Stimulated activated CD8-positive, alpha-beta memory T cell treated with anti-CD3 and anti-CD28 coated beads, Interleukin-15, amount 100 ng/mL, for 1 hour (primary cell): Measurements from ENCODE around the gene KMT2B.
"Not testable (repeated sequence)": the region's sequence is repeated elsewhere in the genome, so short reads cannot be mapped to it uniquely, and the experiment has no call there.

Experiments used
- DNase-seq: peaks from one replicate; pipeline ENCODE4 v3.0.0-alpha.2; 2020; ENCODE audit warnings: low read depth

Gene KMT2B

DNA sequence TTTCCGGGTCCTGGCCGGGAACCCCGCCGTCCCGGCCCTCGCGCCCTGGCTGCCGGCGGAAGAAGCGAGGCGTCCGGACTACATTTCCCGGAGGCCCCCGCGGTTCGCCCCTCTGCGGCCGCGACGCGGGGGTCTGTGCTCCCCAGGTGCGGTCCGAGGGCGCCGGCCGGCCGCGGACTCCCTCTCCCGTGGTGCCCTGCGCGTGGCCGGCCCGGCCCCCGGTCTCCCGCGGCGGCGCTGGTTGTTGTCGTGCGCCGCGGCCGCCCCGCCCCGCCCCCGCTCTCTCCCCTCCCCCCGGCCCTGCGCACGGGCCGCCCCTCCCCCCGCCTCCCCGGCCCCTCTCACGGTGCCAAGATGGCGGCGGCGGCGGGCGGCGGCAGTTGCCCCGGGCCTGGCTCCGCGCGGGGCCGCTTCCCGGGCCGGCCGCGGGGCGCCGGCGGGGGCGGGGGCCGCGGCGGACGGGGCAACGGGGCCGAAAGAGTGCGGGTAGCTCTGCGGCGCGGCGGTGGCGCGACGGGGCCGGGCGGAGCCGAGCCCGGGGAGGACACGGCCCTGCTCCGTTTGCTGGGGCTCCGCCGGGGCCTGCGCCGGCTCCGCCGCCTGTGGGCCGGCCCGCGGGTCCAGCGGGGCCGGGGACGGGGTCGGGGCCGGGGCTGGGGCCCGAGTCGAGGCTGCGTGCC lies at the start of gene KMT2B:
TSS of gene KMT2B (plus strand) at position 339 of the 680 bp plus-strand sequence. CDS start at position 355, 16 bp downstream.
- no peak for DNase-seq

GRCh38 chr19:35669566-35669965 lies 48.2 kb upstream of the KMT2B start:
- DNase-seq: no peak

DNA sequence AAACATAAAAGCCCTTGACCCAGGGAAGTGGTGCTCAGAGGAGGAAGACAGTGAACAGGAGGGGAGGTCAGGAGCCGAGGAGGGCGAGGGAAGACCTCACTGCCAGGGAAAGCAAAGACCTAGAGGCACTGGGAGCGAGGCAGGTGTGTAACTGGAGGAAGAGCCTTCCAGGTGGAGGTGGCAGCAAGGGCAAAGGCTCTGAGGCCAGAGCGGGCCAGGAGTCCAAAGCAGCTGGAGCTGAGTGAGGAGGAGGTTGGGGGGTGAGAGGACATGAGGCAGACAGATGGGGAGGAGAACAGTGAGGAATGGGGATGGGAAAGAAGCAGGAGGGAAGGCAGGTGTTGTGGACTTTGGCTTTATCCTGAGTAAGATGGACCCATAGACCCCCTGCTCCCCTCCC lies 47.8 kb upstream of the KMT2B start:
- DNase-seq: no peak

GRCh38 chr19:35670686-35671085 lies 47.1 kb upstream of the KMT2B start:
- no peak for DNase-seq

- DNase-seq: no peak
Measured at GRCh38 chr19:35671818-35672217, 46.0 kb upstream of the KMT2B start.

DNA sequence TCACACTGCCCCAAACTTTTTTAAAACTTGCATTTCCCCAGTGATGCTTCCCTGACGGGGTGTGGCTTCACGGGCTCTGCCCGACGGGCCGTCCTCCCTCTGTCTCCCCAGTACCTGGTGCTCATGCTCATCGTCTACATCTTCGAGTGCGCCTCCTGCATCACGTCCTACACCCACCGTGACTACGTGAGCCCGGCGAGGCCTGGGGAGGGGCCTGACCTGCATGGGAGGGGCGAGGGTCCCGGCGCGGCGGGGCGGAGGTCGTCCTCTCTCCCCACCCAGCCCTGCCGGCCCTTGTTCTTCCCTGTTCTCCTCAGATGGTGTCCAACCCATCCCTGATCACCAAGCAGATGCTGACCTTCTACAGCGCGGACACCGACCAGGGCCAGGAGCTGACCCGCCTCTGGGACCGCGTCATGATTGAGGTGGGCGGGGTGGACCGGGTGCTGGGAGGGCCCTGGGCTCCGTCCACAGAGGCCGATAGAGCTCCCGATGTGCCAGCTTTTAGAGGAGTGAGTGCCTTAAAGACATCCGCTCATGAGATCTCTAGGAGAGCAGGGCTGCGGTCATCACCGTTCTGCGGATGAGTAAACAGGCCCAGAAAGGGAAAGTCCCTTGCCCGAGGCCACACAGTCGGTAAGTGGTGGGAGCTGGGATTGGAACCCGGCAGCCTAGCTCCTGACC lies 44.5 kb upstream of the KMT2B start:
- no peak for DNase-seq

- no peak for DNase-seq
Measured at GRCh38 chr19:35675589-35676140, 42.1 kb upstream of the KMT2B start.

DNA sequence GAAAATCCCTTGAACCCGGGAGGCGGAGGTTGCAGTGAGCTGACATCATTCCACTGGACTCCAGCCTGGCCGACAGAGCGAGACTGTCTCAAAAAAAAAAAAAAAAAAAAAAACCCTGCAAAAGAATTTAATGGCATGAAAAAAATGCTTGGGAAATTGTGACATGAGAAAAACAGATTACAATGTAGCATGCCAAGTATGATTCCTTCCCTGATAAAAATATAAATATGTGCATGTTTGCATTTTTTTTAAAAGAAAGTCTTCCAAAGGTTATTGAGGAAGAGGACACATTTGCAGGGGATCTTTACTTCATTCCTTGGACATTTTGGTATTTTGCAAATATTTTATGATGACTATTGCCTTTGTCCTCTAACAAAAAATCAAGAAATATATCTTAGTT lies 28.0 kb upstream of the KMT2B start:
- DNase-seq: no peak

- not testable (repeated sequence) for DNase-seq
Measured at GRCh38 chr19:35691106-35691505, 26.7 kb upstream of the KMT2B start.

GRCh38 chr19:35692010-35692409 lies 25.8 kb upstream of the KMT2B start:
- no peak for DNase-seq

DNA sequence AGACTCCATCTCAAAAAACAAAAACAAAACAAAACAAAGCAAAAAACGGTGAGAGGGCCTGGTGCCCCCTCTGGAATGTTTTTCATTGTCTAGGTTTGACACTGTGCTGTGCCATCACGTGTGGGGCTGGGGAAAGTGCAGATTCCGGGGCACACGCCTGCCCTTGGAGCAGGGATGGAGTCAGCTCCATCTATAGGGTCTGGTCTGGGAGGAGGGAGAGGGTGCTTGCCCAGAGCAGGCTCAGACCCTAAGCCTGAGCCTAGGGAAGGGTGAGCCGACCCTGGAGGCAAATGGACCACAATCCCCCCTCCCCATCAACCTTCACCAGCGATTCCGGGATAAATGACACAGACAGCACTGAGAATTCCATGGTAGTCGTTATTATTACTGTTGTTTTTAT lies 24.4 kb upstream of the KMT2B start:
- DNase-seq: no peak

- peak; percentile 88 for DNase-seq
Measured at GRCh38 chr19:35693835-35694599, 23.8 kb upstream of the KMT2B start.

DNA sequence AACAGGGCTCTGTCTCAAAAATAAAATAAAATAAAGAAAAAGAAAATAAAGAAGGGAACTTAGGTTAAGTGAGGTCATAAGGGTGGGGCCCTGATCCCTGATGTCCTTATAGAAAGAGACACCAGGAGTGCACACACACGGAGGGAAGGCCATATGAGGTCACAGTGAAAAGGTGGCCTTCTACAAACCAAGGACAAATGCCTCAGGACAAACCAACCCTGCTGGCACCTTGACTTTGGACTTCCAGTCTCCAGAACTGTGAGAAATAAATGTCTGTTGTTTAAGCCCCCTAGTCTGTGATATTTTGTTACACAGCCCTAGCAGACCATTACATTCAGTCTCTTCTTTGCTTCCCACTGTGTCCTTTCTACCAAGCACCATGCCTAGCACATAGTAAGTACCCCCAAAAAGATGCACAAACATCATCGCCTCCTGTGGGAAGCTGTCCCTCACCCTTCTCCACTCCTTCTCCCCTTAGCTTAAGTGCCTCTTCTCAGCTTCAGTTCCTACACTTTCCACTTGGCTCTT lies 21.8 kb upstream of the KMT2B start:
- DNase-seq: no peak

GRCh38 chr19:35696835-35697234 lies 21.0 kb upstream of the KMT2B start:
- DNase-seq: no peak

DNA sequence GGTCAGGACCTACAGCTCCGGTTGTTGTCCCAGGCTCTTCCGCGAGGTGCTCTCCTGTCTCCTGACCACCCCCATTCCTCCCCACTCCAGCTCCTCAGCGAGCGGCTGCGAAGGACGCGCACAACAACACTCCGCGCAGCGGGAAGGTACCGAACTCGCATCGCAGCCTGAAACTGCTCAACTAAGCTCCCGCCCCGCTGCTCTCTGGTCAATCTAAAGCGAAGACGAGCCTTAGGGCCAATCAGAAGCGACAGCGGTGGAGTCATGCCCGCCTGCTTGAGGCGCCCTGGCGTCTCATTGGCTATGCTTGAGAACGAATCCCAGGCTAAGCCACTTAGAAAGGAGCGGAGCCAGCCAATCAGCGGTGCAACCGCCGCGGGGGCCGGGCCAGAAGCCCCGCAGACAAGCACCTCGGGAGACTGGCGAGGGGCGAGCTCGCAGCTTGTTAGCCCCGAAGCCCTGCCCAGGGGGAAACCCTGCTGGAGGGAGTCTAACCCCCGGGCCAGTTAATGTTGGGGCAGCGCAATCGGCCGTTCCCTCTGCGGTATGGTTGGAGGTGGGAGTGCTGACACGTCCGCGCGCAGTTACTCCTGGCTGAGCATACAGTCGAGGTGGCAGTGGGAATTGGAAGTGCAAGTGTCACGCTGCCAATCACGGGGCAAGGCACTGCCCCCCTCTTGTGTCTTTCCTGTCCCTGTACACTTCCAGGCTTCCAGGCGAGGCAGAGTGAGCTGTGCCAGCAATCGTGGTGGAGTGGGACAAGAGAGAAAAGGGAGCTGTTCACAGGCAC lies 15.4 kb upstream of the KMT2B start:
- peak; percentile 82 for DNase-seq

GRCh38 chr19:35703343-35703742 lies 14.5 kb upstream of the KMT2B start:
- no peak for DNase-seq

DNA sequence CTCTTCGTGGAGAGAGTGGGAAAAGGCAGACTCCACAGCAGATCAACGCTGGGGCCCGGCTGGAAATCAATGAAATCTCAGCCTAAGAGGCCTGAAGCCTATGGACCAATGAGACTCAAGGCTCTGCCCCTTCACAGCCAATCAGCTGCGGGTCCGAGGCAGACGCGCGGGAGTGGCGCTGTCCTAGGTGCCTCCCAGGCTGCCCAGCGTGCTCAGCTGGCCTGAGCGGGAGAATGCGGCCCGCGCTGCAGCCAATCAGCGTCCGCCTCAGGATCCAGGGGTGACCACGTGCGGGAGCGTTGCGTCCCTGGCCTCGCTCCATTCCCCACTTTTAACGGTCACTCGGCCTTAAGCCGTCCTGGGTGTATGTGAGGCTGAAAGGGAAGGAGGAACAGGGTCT lies 13.6 kb upstream of the KMT2B start, which contains the start of gene ZBTB32:
TSS of gene ZBTB32 (plus strand) at position 341 of the 400 bp plus-strand sequence. CDS start 10,069 bp downstream, outside the sequence.
- no peak for DNase-seq

DNA sequence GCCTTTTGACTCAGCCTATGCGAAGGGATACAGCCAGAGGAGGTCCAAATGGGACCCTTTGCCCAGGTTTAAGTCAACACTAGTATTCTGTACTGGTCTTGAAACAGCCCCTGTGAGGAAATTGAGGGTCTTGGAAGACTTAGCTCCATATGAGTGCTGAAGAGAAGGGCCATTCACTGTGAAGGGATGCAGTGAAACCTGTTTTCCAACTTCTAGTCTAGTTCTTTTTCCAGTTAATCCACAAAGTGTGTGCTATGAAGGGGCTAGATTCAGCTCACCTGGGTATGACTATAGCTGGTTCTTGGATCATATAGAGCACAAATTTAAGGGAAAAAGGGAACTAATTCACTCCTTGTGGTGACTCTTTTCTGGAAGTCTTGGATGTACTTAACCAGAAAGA lies 9.4 kb upstream of the KMT2B start:
- no peak for DNase-seq

DNA sequence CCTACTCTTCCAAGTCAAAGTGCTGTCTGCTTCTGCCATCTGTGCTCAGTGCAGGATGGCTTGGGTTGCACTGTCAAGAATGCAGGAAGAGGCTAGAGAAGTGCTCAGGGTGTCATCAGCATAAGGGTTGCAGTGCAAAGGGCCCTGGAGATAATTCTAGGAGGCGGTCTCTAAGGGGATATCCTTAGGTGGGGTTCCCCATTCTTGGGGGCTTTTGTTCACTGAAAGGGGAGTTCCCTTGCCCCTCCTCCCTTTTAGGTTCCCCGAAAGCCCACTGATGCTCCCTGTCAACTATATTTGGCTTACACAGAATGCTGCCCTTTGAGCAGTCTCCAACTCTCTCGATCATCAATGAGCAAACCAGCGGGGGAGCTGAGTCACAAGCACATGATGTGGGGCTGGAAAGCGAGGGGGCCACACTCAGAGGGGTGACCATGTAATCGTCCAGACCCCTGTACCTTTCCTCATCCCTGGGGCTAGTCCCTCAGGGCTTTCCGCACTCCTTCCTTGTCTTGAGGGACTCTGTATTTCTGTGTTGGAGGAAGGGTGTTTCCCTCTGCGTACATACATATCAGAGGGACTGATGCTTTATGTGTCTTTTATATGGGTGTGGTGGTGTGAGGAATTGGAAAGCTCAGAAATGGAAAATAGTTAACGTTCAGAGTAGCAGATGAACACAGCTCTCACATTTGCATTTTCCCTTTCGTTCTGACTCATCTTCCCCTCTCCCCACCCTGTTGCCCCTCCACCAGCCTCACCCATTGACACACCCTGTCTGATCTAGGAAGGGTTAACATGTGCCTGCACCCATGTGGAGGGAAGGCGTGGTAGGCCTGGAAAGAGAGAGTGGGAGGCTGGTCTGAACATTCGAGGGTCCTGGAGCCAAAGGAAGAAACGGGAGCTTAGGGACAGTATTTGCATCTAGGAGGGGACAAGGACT lies 6.7 kb upstream of the KMT2B start:
- no peak for DNase-seq
